Renal cortex interstitium (tissue), 15 donors: ENCODE measurements around the gene TWF1. TPM values are rescaled to one million over a fixed set of nuclear protein-coding genes. Genes with fewer than 3 reads are reported as not detected.
"Not testable (repeated sequence)": the region's sequence is repeated elsewhere in the genome, so short reads cannot be mapped to it uniquely, and the experiment has no call there.

Experiments used
- DNase-seq, 11 donors: peaks; one replicate each; pipeline ENCODE4 v3.0.0-alpha.2; 2013; ENCODE audit warnings: low read depth in 9 of 11, low spot score in 4 of 11; ENCODE audit errors: extremely low read depth in 1 of 11
- long read RNA-seq, 16 experiments: transcript quantifications; one replicate each; lab custom pipeline, GENCODE V29; 2026
- polyA plus RNA-seq, 3 donors: library from polyadenylated mRNA; unstranded; fragments of 120-200 nt; gene quantifications; one replicate each; pipeline ENCODE4 v1.2.1, GENCODE V29; 2013; ENCODE audit not compliant: insufficient read length in 3 of 3

Gene TWF1
- polyA plus RNA-seq, result 10 to 100 TPM; 69.9 to 82.5 (median 75.7) TPM
- long read RNA-seq, donor 1, transcript TWF1-201 (9 exons, 3,045 nt), result major isoform, 16 of 16 reads
- long read RNA-seq, donor 1, partial matches to known transcripts, result 0 of 16 reads
- long read RNA-seq, donor 1, other reads (novel, unspliced or antisense), result 0 of 16 reads
- long read RNA-seq, donor 2, transcript TWF1-201 (9 exons, 3,045 nt), result major isoform, 11 of 12 reads
- long read RNA-seq, donor 2, partial matches to known transcripts, result 0 of 12 reads
- long read RNA-seq, donor 2, other reads (novel, unspliced or antisense), result 0 of 12 reads
- long read RNA-seq, donor 3, transcript TWF1-201 (9 exons, 3,045 nt), result major isoform, 35 of 35 reads
- long read RNA-seq, donor 3, partial matches to known transcripts, result 0 of 35 reads
- long read RNA-seq, donor 3, other reads (novel, unspliced or antisense), result 0 of 35 reads
- long read RNA-seq, donor 4, transcript TWF1-201 (9 exons, 3,045 nt), result major isoform, 19 of 20 reads
- long read RNA-seq, donor 4, partial matches to known transcripts, result 0 of 20 reads
- long read RNA-seq, donor 4, other reads (novel, unspliced or antisense), result 0 of 20 reads
- long read RNA-seq, donor 5, result 0 reads
- long read RNA-seq, donor 6, transcript TWF1-201 (9 exons, 3,045 nt), result major isoform, 21 of 21 reads
- long read RNA-seq, donor 6, partial matches to known transcripts, result 0 of 21 reads
- long read RNA-seq, donor 6, other reads (novel, unspliced or antisense), result 0 of 21 reads
- long read RNA-seq, donor 7, transcript TWF1-201 (9 exons, 3,045 nt), result major isoform, 23 of 23 reads
- long read RNA-seq, donor 7, partial matches to known transcripts, result 0 of 23 reads
- long read RNA-seq, donor 7, other reads (novel, unspliced or antisense), result 0 of 23 reads
- long read RNA-seq, donor 8, transcript TWF1-201 (9 exons, 3,045 nt), result major isoform, 31 of 32 reads
- long read RNA-seq, donor 8, partial matches to known transcripts, result 0 of 32 reads
- long read RNA-seq, donor 8, other reads (novel, unspliced or antisense), result 0 of 32 reads
- long read RNA-seq, donor 9, transcript TWF1-201 (9 exons, 3,045 nt), result major isoform, 10 of 10 reads
- long read RNA-seq, donor 9, partial matches to known transcripts, result 0 of 10 reads
- long read RNA-seq, donor 9, other reads (novel, unspliced or antisense), result 0 of 10 reads
- long read RNA-seq, donor 10, transcript TWF1-201 (9 exons, 3,045 nt), result major isoform, 18 of 18 reads
- long read RNA-seq, donor 10, partial matches to known transcripts, result 0 of 18 reads
- long read RNA-seq, donor 10, other reads (novel, unspliced or antisense), result 0 of 18 reads
- long read RNA-seq, donor 11, transcript TWF1-201 (9 exons, 3,045 nt), result major isoform, 15 of 15 reads
- long read RNA-seq, donor 11, partial matches to known transcripts, result 0 of 15 reads
- long read RNA-seq, donor 11, other reads (novel, unspliced or antisense), result 0 of 15 reads
- long read RNA-seq, donor 12, transcript TWF1-201 (9 exons, 3,045 nt), result major isoform, 6 of 8 reads
- long read RNA-seq, donor 12, partial matches to known transcripts, result 0 of 8 reads
- long read RNA-seq, donor 12, other reads (novel, unspliced or antisense), result 0 of 8 reads
- long read RNA-seq, donor 13, result 0 reads
- long read RNA-seq, donor 14, transcript TWF1-201 (9 exons, 3,045 nt), result major isoform, 12 of 16 reads
- long read RNA-seq, donor 14, partial matches to known transcripts, result 0 of 16 reads
- long read RNA-seq, donor 14, other reads (novel, unspliced or antisense), result 0 of 16 reads
- long read RNA-seq, donor 15, transcript TWF1-201 (9 exons, 3,045 nt), result major isoform, 15 of 16 reads
- long read RNA-seq, donor 15, partial matches to known transcripts, result 0 of 16 reads
- long read RNA-seq, donor 15, other reads (novel, unspliced or antisense), result 0 of 16 reads
- long read RNA-seq, donor 16, transcript TWF1-201 (9 exons, 3,045 nt), result major isoform, 54 of 60 reads
- long read RNA-seq, donor 16, partial matches to known transcripts, result 0 of 60 reads
- long read RNA-seq, donor 16, other reads (novel, unspliced or antisense), result 5 of 60 reads

GRCh38 chr12:43805860-43806736, at the start of gene TWF1:
Gene TWF1 (minus strand): TSS chr12:43806317. CDS start chr12:43806245, 72 bp downstream.
- peak; percentile 53 to 87 (median 80) for DNase-seq

GRCh38 chr12:43852744-43853143, 46.6 kb upstream of the TWF1 start:
- DNase-seq, result no peak

GRCh38 chr12:43848786-43849185, 42.7 kb upstream of the TWF1 start:
- DNase-seq, result no peak

- DNase-seq, result no peak
These were observed 42.0 kb upstream of the TWF1 start for GRCh38 chr12:43848226-43848507.

GRCh38 chr12:43847425-43848225, 41.5 kb upstream of the TWF1 start:
- not testable (repeated sequence) for DNase-seq

- DNase-seq, result no peak
These were observed 36.1 kb upstream of the TWF1 start for GRCh38 chr12:43842259-43842658.

GRCh38 chr12:43841253-43841652, 35.1 kb upstream of the TWF1 start:
- DNase-seq, result no peak

- no peak for DNase-seq
These were observed 34.2 kb upstream of the TWF1 start for GRCh38 chr12:43840338-43840737.

- peak in 5 of 11 donors; percentile 9 to 32 (median 25) for DNase-seq
These were observed 30.4 kb upstream of the TWF1 start for GRCh38 chr12:43836475-43836989.

- DNase-seq, result peak in 9 of 11 donors; percentile 46 to 68 (median 54)
These were observed 29.7 kb upstream of the TWF1 start, which contains the start of gene TMEM117 for GRCh38 chr12:43835656-43836474. Gene TMEM117 (plus strand): TSS chr12:43836081.

GRCh38 chr12:43835264-43835655, 29.1 kb upstream of the TWF1 start:
- peak in 3 of 11 donors; percentile 8 to 17 (median 14) for DNase-seq

- DNase-seq, result no peak
These were observed 26.5 kb upstream of the TWF1 start for GRCh38 chr12:43832463-43833168.

- no peak for DNase-seq
These were observed 21.0 kb upstream of the TWF1 start for GRCh38 chr12:43827093-43827492.

GRCh38 chr12:43826681-43827080, 20.6 kb upstream of the TWF1 start:
- no peak for DNase-seq
